GM19351 (cell line): ENCODE measurements around the gene NFKBIB.
"Not testable (repeated sequence)": the region's sequence is repeated elsewhere in the genome, so short reads cannot be mapped to it uniquely, and the experiment has no call there.

Experiments
- ATAC-seq: cut with Tn5 transposase; IDR thresholded peaks from one replicate; pipeline ENCODE4 v1.9.1; 2021; ENCODE audit warnings: mild to moderate bottlenecking, moderate library complexity; ENCODE audit not compliant: unreplicated experiment

NFKBIB gene

GRCh38 chr19:38875656-38876395 is 23.9 kb upstream of the NFKBIB start:
- ATAC-seq, result no peak

- ATAC-seq, result no peak
These were observed 21.8 kb upstream of the NFKBIB start, which contains the start of gene RINL for GRCh38 chr19:38877781-38878574. RINL (minus strand) TSS chr19:38878275; CDS start chr19:38876742, 1,533 bp downstream.

- no peak for ATAC-seq
These were observed 21.0 kb upstream of the NFKBIB start for GRCh38 chr19:38878575-38879399.

GRCh38 chr19:38879400-38879751 is 20.4 kb upstream of the NFKBIB start:
- ATAC-seq, result no peak

DNA sequence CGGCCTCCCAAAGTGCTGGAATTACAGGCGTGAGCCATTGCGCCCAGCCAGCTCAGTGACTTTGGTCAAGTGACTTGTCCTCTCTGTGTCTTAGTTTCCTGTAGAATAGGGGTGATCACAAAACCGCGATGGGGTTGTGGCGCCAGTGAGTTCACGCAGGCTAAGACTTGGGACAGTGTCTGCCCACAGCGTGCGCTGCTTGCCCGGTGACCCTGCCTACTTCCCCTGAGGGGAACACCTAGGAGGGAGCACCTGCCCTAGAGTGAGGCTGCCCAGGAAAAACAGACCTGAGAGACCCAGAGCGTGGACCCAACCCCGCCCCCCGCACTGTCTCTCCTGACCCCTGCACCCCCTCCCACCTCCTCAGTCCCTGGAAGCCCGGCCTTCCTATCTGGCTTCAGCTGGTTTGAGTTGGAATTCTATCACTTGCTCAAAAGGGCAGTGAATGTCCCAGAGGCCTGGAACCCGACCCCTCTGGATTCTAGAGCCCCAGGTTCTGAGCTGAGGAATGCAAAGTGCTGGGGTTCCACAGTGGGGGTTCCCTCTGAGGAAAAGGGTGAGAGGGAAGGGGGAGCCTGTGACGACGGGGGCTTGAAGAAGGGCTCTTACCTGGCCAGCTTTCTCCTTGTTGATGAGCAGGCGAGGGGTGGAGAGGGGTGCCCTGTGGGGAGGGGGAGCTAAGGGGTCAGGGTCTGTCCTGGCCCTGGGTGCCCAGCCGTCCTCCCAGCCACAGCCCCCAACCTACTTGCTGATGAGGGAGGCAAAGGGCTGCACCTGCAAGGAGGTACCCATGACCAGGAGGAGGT is 19.5 kb upstream of the NFKBIB start:
- ATAC-seq, result no peak

DNA sequence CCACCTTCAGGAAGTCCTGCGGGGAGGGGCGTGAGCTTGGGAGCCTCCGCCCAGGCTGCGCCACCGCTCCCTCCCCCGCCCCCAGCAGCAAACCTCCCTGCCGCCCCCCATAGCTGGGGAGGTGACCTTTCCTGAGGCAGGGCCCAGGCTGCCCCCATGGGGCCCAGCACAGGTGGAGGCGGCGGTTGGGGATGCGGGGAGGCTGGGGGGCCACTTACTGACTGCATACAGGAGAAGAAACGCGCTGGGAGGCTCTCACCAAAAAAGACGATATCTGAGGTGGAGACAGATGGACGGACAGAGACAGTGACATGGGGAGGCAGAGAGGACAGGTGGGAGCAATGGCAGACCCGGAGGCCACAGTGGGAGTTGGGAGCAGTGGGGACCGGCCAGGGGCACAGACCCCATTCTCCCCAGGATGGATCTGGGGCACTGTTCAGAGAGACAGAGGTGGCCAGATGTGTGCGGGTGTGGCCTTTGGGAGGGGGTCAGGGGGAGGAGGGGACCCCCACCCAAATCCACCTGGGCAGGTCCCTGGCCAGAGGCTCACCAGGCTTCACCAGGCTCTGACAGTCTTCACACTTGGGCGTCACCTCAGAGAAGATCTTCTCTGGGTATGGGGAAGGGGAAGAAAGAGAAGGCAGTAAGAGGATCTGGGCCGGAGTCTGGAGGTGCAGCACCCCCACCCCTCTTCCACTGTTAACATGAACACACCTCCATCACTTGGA is 18.7 kb upstream of the NFKBIB start:
- ATAC-seq, result no peak

DNA sequence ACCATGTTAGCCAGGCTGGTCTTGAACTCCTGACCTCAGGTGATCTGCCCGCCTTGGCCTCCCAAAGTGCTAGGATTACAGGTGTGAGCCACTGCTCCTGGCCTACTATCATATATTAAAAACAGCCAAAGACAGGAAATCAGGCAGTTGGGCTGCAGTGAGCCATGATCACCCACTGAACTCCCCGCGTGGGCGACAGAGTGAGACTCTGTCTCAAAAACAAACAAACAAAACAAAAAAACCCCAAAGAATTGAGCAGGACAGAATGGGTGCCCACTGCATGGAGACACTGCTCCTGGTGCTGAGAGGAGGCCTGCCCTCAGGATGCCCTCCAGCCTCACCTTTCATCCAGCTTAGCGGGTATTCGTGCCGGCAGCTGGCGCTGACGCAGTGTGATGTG is 16.5 kb upstream of the NFKBIB start:
- no peak for ATAC-seq

- ATAC-seq, result not testable (repeated sequence)
These were observed 15.1 kb upstream of the NFKBIB start for GRCh38 chr19:38884691-38885090.

- no peak for ATAC-seq
These were observed 10.9 kb upstream of the NFKBIB start for GRCh38 chr19:38888876-38889275.

- ATAC-seq, result no peak
These were observed 10.0 kb upstream of the NFKBIB start for GRCh38 chr19:38889803-38890202.

- no peak for ATAC-seq
These were observed 9.1 kb upstream of the NFKBIB start for GRCh38 chr19:38890686-38891085.

DNA sequence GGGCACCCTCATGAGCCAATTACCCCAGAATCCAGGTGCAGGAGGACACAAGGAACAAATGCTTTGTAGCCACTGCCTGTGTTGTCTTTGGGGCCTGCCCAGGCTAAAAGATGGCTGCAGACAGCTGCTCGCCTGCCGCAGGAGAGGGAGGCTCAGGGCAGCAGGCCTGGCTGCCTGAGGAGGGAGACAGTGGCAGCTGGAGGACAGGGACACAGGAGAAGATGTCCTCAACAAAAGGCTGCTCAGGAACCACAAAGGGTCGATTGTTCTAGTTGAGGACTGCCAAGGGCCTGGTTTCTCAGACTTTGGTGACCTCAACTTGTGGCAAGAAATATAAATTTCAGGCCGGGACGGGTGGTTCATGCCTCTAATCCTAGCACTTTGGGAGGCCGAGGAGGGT is 8.0 kb upstream of the NFKBIB start:
- ATAC-seq, result no peak

- ATAC-seq, result no peak
These were observed 6.9 kb upstream of the NFKBIB start for GRCh38 chr19:38892841-38893240.

- ATAC-seq, result no peak
These were observed 6.4 kb upstream of the NFKBIB start for GRCh38 chr19:38893341-38893771.

- no peak for ATAC-seq
These were observed 4.8 kb upstream of the NFKBIB start for GRCh38 chr19:38894968-38895367.

GRCh38 chr19:38898788-38899446 is 852 bp upstream of the NFKBIB start:
- no peak for ATAC-seq

DNA sequence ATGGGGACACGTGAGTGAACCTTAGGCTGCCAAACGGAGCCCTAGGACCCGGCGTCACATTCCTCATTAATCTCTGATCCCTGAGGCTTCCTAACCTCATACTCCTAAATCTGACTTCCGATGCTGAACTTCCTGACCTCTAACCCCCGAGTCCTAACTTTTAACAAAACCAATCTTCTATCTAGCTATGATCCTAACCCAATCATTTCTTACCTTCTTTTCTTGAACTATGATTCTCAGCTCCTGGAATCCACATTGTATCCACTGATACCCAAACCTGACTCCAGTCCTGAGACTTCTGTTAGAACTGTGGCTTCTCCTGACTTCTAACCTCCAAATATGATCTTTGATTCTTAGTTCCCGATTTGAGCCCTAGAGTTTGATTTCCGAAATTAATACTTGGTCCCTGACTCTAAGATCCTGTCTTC is 447 bp downstream of the NFKBIB start:
- no peak for ATAC-seq

- ATAC-seq, result no peak
These were observed 998 bp downstream of the NFKBIB start for GRCh38 chr19:38900743-38901190.

DNA sequence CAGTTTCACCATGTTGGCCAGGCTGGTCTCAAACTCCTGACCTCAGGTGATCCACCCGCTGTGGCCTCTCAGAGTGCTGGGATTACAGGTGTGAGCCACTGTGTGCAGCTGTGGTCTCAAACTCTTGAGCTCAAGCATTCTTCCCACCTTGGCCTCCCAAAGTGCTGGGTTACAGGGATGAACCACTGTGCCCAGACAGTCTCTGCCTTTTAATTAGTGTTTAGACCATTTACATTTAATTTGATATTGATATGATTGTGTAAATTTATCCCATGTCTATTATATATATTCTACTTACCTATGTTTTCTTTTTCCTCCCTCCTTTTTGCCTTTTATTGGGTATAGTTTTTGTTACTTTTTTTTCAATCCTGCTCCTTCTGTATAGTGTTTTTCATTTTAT is 1.9 kb downstream of the NFKBIB start:
- no peak for ATAC-seq
